Measurements from ENCODE around the gene ARMCX5. TPM values are rescaled to one million over a fixed set of nuclear protein-coding genes. Genes with fewer than 3 reads are reported as not detected.

The ARMCX5 gene
- 8.7 and 18.1 TPM in 2 replicates for total RNA-seq (2014; rRNA removed; shearing (Covaris generic))

DNA sequence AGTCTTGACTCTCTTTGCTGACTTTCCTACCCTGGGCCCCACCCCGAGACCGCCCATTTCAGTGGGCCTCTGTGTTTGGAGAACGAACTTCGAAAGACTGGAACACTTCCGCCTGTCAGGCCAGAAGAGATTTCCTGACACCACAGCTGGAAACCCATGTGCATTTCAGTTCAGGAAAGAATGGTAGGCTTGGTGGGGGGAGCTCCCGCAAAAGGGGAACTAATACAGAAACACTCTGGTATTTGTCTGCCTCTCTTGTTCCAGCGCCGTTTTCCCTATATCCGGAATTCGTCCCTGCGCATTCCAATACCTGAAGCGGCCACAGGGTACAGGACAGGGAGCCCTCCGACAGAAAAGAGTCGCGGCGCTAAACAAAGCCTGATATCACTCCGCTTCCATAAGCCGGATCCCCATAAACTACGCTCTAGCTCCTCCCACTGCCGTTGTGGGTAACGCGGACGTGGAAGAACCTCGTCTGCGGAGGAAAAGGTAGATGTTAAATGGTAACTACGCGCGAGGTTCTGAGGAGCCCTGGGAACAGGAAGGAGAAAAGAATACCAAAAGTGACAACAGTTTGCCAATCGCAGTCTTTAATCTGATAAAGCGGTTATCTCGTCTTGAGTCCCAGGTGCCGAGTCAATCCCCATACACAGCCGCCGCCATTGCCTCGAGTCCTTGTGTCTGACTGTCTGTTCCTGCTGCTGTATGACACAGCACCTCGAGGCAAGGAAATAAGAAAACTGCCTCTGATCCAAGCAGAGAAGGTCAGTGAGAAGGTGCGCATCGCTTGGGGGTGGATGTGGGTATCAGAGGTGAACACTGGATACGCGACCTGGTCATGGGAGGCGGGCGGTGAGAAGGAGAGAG is at the start of gene ARMCX5:
ARMCX5 (plus strand) TSS at position 432 of the 867 bp plus-strand sequence. CDS start 2,627 bp downstream, outside the sequence.
- DNase-seq (ENCODE audit: low spot score): peak; percentile 84
- in situ Hi-C loops (cut with HindIII; ENCODE audit: low sequenced_read_pairs): no loop called here

DNA sequence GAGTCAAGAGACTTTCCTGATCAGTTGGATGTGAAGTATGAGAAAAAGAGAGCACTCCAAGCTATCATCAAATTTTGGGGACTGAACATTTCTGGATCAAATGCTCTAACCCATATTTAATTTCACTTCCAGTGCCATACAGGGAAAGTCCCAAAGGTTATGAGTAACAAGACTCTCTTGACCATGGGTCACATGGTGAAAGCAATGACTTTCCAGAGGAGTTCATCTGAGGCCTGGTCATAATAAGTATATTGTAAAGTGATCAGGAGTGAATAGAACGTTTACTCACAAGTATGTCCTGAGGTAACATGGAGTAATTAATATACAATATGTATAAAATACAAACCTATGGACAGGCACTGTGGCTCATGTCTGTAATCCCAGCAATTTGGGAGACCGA is 40.7 kb upstream of the ARMCX5 start:
- in situ Hi-C loops (cut with HindIII; ENCODE audit: low sequenced_read_pairs): no loop called here
- no peak for DNase-seq (ENCODE audit: low spot score)

GRCh38 chrX:102560423-102561068 is 38.8 kb upstream of the ARMCX5 start:
- DNase-seq (ENCODE audit: low spot score): no peak
- in situ Hi-C loops (cut with HindIII; ENCODE audit: low sequenced_read_pairs): no loop called here

- in situ Hi-C loops (cut with HindIII; ENCODE audit: low sequenced_read_pairs): no loop called here
- no peak for DNase-seq (ENCODE audit: low spot score)
Observed at GRCh38 chrX:102580891-102581290, 18.4 kb upstream of the ARMCX5 start.

DNA sequence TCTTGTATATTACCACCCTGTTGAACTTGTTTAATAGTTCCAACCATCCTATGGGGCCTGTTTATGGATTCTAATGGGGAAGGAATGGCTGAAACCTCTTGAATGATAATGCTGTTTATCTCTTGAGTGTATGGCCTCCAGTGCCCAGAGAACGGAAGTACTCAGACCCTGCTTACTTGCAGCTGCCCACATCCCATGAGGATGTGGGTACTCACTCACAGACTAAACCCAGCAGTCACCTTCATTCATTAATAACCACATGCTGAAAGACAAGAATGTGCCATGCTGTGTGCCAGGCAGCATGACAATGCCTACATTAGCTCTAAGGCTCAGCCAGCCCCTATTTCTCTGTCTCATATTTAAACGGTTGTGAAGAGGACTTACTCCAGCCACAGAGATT is 5.9 kb upstream of the ARMCX5 start:
- in situ Hi-C loops (cut with HindIII; ENCODE audit: low sequenced_read_pairs): no loop called here
- no peak for DNase-seq (ENCODE audit: low spot score)

- peak; percentile 52 for DNase-seq (ENCODE audit: low spot score)
- in situ Hi-C loops (cut with HindIII; ENCODE audit: low sequenced_read_pairs): no loop called here
Observed at GRCh38 chrX:102599951-102600579, 750 bp downstream of the ARMCX5 start.

DNA sequence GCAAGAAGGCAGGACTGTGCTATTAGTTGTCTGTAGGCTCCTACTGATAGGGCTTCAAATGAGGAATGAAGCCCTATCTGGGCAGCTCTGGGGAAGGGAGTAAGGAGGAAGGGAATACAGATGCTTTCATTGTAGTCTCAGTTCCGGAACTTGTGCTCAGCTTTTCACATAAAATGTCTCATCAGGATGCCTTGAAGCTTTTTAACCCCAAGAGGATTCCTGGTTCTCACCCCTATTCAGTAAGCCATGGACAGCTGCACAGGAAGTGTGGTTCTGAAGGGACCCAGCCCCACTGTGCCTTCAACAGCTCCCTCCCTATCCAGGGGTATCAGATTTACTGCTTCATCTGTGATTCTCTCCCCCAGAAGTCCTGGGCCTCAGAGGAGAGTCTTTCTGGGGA is 5.0 kb downstream of the ARMCX5 start:
- in situ Hi-C loops (cut with HindIII; ENCODE audit: low sequenced_read_pairs): no loop called here
- no peak for DNase-seq (ENCODE audit: low spot score)

DNA sequence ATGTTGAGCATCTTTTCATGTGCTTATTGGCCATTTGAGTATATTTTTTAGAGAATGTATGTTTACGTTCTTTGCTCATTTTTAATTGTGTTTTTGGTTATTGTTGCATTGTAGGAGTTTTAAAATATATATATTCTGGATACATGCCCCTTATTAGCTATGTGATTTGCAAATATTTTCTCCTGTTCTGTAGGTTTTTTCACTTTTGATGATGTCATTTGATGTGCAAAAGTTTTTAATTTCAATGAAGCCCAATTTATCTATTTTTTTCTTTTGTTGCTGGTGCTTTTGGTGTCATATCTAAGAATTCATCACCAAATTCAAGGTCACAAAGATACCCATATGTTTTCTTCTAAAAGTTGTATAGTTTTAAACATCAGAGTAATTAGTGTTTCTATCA is 6.8 kb downstream of the ARMCX5 start:
- in situ Hi-C loops (cut with HindIII; ENCODE audit: low sequenced_read_pairs): no loop called here
- DNase-seq (ENCODE audit: low spot score): no peak

- no peak for DNase-seq (ENCODE audit: low spot score)
- in situ Hi-C loops (cut with HindIII; ENCODE audit: low sequenced_read_pairs): no loop called here
Observed at GRCh38 chrX:102610905-102611304, 11.6 kb downstream of the ARMCX5 start.

GRCh38 chrX:102624105-102624504 is 24.8 kb downstream of the ARMCX5 start:
- in situ Hi-C loops (cut with HindIII; ENCODE audit: low sequenced_read_pairs): no loop called here
- DNase-seq (ENCODE audit: low spot score): peak; percentile 69

DNA sequence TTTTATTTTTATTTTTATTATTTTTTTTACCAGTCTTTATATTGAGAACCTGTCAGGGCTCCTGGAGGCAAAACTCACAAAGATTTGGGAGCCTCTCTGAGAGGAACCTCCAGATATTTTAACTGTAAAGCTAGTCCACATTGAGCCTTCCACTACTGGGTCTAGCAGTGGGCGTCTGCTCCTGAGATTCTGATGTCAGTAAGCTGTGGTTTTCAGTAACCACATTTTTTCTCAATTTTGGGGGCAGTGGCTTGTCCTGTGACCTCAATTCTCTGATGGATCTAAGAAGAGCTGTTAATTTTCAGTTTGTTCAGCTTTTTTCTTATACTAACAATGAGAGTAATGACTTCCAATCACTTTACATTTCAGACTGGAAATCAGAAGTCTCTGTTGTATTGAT is 28.3 kb downstream of the ARMCX5 start:
- in situ Hi-C loops (cut with HindIII; ENCODE audit: low sequenced_read_pairs): no loop called here
- DNase-seq (ENCODE audit: low spot score): no peak

DNA sequence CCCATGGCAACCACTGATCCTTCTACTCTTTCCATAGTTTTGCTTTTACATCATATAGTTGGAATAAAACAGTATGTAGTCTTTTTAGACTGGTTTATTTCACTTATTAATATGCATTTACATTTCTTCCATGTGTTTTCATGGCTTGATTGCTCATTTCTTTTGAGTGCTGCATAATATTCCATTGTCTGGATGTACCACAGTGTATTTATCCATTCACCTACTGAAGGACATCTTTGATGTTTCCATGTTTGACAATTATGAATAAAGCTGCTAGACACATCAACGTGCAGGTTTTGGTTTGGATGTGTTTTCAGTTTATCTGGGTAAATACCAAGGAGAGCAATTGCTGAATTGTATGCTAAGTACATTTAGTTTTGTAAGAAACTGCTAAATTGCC is 38.2 kb downstream of the ARMCX5 start:
- in situ Hi-C loops (cut with HindIII; ENCODE audit: low sequenced_read_pairs): no loop called here
- DNase-seq (ENCODE audit: low spot score): no peak

DNA sequence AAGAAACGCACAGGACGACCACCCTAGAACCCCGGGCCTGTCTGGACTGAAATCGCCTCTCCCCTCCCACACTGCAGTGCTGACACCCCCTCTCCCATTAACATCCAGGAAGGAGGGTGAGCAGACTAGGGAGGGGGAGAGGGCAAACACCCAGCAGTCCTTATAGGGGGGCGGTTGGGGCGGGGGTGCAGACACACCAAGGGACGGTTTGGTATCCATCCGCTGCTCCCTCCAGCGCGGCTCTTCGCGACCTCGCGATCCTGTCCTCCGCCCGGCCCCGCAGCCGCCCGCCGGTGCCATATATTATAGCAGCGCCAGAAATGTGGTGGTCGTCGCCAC is 51.6 kb downstream of the ARMCX5 start:
- DNase-seq (ENCODE audit: low spot score): peak; percentile 31
- in situ Hi-C loops (cut with HindIII; ENCODE audit: low sequenced_read_pairs): no loop called here

GRCh38 chrX:102651242-102652011 is 52.1 kb downstream of the ARMCX5 start, which contains the start of gene GPRASP1:
GPRASP1 (plus strand) TSS chrX:102651483; CDS start chrX:102653914, 2,431 bp downstream.
- in situ Hi-C loops (cut with HindIII; ENCODE audit: low sequenced_read_pairs): no loop called here
- peak; percentile 63 for DNase-seq (ENCODE audit: low spot score)

DNA sequence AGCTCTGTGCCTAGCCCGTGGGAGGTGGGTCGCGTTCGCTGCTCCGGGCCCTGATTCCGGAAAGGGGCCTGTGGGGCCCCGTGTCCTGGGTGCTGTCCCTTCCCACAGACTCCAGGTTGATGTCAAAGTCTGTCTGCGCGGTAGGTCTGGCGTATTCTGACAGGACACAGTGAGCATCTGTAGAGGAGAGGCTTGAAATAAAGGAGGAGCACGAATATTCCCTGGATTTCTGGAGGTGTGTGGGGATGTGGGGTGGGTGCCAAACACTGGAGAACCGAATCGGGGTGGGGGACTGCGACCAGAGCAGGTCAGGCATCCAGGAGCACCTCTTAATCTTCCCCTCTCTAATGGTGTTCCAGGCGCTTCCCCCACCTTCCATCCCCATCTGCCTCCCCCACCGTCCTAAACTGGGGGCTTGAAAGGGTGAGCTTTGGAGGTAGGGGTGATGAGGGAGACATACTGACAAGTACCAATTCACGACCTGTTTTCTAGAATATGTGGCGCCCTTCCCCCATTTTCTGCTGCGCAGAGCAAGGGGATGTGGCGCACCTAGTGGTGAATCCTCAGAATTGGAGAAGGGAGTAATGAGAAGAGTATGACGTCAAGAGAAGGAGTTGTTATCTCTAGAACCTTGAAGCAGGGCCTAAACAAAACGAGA is 52.8 kb downstream of the ARMCX5 start:
- in situ Hi-C loops (cut with HindIII; ENCODE audit: low sequenced_read_pairs): no loop called here
- peak; percentile 79 for DNase-seq (ENCODE audit: low spot score)
